Measurements from ENCODE around the gene KRTAP5-6.

The KRTAP5-6 gene

DNA sequence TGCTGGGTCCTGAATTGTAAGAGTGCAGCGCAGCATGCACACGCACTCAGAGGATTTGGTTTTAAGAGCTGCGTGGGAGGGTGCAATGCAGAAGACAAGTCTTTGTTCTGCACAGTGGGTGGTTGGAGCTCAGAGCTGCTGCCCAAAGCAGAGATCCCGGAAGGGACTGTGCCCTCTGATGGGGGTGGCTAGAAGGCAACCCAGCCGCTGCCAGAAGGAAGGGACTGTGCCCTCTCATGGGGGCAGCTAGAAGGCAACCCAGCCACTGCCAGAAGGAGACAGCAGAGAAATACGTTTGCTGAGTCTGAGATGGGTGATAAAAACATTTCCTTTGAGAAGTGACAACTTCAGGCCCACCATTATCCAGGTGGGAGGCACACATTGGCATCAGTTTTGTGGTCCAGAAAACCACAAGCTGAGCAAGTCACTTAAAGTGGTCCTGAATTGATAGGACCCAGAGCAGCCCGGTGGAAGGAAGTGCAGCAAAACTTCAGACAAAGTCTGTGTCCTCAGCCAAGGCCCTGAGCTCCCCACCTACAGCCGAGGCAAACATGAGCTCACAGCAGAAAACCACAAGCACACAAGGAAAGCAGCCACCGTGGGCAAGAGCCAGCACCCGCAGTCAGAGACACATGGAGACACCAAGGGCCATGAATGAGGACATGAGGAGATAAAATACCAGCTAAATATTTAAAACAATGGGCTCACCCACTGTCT lies 4.3 kb downstream of the KRTAP5-6 start:
- no peak for TF ChIP-seq CTCF (IDR thresholded peaks at IDR 0.05)
- Histone ChIP-seq H3K4me3 (no peak overlapping the region), H3K9me3 (no peaks in the 10 kb centered on the region), H3K27me3 (peaks cover 0 to 9% of the 10 kb centered on the region in 2 donors), H3K4me1 (peaks cover 0 to 13% (median 7%) of the 10 kb centered on the region in 4 donors), H3K27ac (no peak overlapping the region), H3K36me3 (no peaks in the 10 kb centered on the region)
- intact Hi-C loops (cut with DNase I; ENCODE audit: low total_unique reads): no loop called here
- no peak for DNase-seq

GRCh38 chr11:1702506-1702905 lies 5.5 kb downstream of the KRTAP5-6 start:
- no peak for TF ChIP-seq CTCF (IDR thresholded peaks at IDR 0.05)
- Histone ChIP-seq H3K4me3 (no peak overlapping the region), H3K36me3 (no peaks in the 10 kb centered on the region), H3K4me1 (peaks cover 0 to 13% (median 7%) of the 10 kb centered on the region in 4 donors), H3K27ac (no peak overlapping the region), H3K27me3 (peaks cover 0 to 9% of the 10 kb centered on the region in 2 donors), H3K9me3 (no peaks in the 10 kb centered on the region)
- intact Hi-C loops (cut with DNase I; ENCODE audit: low total_unique reads): no loop called here
- DNase-seq: no peak

DNA sequence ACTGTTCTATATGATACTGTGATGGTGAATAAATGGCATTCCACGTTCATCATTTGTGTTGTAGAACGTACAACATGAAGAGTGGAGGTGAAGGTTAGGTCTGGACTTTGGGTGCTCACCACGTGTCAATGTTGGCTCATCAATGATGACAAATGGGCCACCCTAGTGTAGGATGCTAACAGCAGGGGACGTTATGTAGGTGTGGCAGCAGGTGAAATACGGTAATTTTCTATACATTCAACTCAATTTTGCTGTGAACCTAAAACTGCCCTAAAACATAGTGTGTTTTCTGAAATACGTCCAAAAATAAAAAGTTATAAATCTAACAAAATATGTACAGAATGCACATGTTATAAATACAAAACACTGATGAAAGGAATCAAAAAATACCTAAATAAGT lies 6.2 kb downstream of the KRTAP5-6 start:
- Histone ChIP-seq H3K27ac (no peak overlapping the region), H3K4me3 (no peak overlapping the region), H3K9me3 (no peaks in the 10 kb centered on the region), H3K36me3 (no peaks in the 10 kb centered on the region), H3K27me3 (peaks cover 0 to 9% of the 10 kb centered on the region in 2 donors), H3K4me1 (peaks cover 0 to 13% (median 7%) of the 10 kb centered on the region in 4 donors)
- no peak for DNase-seq
- no peak for TF ChIP-seq CTCF (IDR thresholded peaks at IDR 0.05)
- intact Hi-C loops (cut with DNase I; ENCODE audit: low total_unique reads): no loop called here

GRCh38 chr11:1705126-1706052 lies 8.4 kb downstream of the KRTAP5-6 start:
- intact Hi-C loops (cut with DNase I; ENCODE audit: low total_unique reads): no loop called here

More at GRCh38 chr11:1705126-1706052, 8.4 kb downstream of the KRTAP5-6 start:
- Histone ChIP-seq H3K27ac (no peak overlapping the region), H3K27me3 (no peaks in the 10 kb centered on the region), H3K9me3 (no peaks in the 10 kb centered on the region), H3K36me3 (no peaks in the 10 kb centered on the region), H3K4me3 (no peak overlapping the region), H3K4me1 (peaks cover 0 to 13% (median 7%) of the 10 kb centered on the region in 4 donors)
- DNase-seq: no peak
- no peak for TF ChIP-seq CTCF (IDR thresholded peaks at IDR 0.05)
